K562 treated with DMSO at 1 percent for 48 hours (cell line): Measurements from ENCODE around the gene AOC3. TPM values are rescaled to one million over a fixed set of nuclear protein-coding genes. Genes with fewer than 3 reads are reported as not detected.

ENCODE experiments used
- total RNA-seq: library from RNA; unstranded; fragments of 300-600 nt; gene quantifications from 2 replicates; pipeline ENCODE4 v1.2.3, GENCODE V29; 2022; ENCODE audit warnings: low replicate concordance; ENCODE audit errors: extremely low read depth

AOC3 gene
- not detected in 2 replicates for total RNA-seq

GRCh38 chr17:42850954-42851353, at the start of gene AOC3:
AOC3 (plus strand) TSS chr17:42851199; CDS start chr17:42851344, 145 bp downstream.

GRCh38 chr17:42832934-42833766, 17.8 kb upstream of the AOC3 start, which contains the start of gene PSME3:
PSME3 (plus strand) TSS chr17:42833397; CDS start chr17:42833632, 235 bp downstream.

GRCh38 chr17:42844271-42844670, 6.7 kb upstream of the AOC3 start, which contains the start of gene AOC2:
AOC2 (plus strand) TSS chr17:42844580; CDS start chr17:42844627, 47 bp downstream.

DNA sequence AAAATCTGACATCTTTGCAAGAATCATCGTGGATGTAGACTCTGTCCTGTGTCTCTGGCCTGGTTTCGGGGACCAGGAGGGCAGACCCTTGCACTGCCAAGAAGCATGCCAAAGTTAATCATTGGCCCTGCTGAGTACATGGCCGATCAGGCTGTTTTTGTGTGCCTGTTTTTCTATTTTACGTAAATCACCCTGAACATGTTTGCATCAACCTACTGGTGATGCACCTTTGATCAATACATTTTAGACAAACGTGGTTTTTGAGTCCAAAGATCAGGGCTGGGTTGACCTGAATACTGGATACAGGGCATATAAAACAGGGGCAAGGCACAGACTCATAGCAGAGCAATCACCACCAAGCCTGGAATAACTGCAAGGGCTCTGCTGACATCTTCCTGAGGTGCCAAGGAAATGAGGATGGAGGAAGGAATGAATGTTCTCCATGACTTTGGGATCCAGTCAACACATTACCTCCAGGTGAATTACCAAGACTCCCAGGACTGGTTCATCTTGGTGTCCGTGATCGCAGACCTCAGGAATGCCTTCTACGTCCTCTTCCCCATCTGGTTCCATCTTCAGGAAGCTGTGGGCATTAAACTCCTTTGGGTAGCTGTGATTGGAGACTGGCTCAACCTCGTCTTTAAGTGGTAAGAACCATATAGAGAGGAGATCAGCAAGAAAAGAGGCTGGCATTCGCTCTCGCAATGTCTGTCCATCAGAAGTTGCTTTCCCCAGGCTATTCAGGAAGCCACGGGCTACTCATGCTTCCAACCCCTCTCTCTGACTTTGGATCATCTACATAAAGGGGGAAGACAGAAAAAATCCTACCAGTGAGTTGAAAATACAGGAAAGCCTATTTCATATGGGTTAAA, 49.7 kb downstream of the AOC3 start, which contains the start of gene G6PC1:
TSS of gene G6PC1 (plus strand) at position 340 of the 872 bp plus-strand sequence. CDS start at position 418, 78 bp downstream.

Other genes with a start within 250 kb of the AOC3 start
- not detected in 2 replicates for gene RETREG3, start 241.8 kb upstream of the AOC3 start, total RNA-seq
- gene TUBG1, start 241.5 kb upstream of the AOC3 start, total RNA-seq: not detected in 2 replicates
- not detected in 2 replicates for gene TUBG2, start 191.9 kb upstream of the AOC3 start, total RNA-seq
- gene PLEKHH3, start 174.2 kb upstream of the AOC3 start, total RNA-seq: not detected in 2 replicates
- gene CCR10, start 169.4 kb upstream of the AOC3 start, total RNA-seq: not detected in 2 replicates
- gene CNTNAP1, start 168.7 kb upstream of the AOC3 start, total RNA-seq: not detected in 2 replicates
- not detected in 2 replicates for gene EZH1, start 106.2 kb upstream of the AOC3 start, total RNA-seq
- not detected in 2 replicates for gene RAMP2, start 90.0 kb upstream of the AOC3 start, total RNA-seq
- gene VPS25, start 77.8 kb upstream of the AOC3 start, total RNA-seq: not detected in 2 replicates
- not detected in 2 replicates for gene WNK4, start 70.6 kb upstream of the AOC3 start, total RNA-seq
- not detected in 2 replicates for gene COA3, start 52.5 kb upstream of the AOC3 start, total RNA-seq
- gene CNTD1, start 52.3 kb upstream of the AOC3 start, total RNA-seq: not detected in 2 replicates
- gene BECN1, start 26.9 kb upstream of the AOC3 start, total RNA-seq: not detected in 2 replicates
- not detected in 2 replicates for gene PSME3, start 17.8 kb upstream of the AOC3 start, total RNA-seq
- not detected in 2 replicates for gene AOC2, start 6.6 kb upstream of the AOC3 start, total RNA-seq
- gene G6PC1, start 49.6 kb downstream of the AOC3 start, total RNA-seq: not detected in 2 replicates
- not detected in 2 replicates for gene AARSD1, start 113.3 kb downstream of the AOC3 start, total RNA-seq
- gene PTGES3L, start 128.9 kb downstream of the AOC3 start, total RNA-seq: not detected in 2 replicates
- not detected in 2 replicates for gene RUNDC1, start 129.4 kb downstream of the AOC3 start, total RNA-seq
- 4,701 TPM in 1 of 2 replicates, not detected in the other for gene RPL27, start 147.2 kb downstream of the AOC3 start, total RNA-seq
- not detected in 2 replicates for gene IFI35, start 155.6 kb downstream of the AOC3 start, total RNA-seq
- 286 TPM in 1 of 2 replicates, not detected in the other for gene VAT1, start 171.2 kb downstream of the AOC3 start, total RNA-seq
- not detected in 2 replicates for gene RND2, start 174.0 kb downstream of the AOC3 start, total RNA-seq